NCI-H2171 treated with DMSO at 0.1 percent for 48 hours (cell line): ENCODE measurements around the gene FNDC1.
"Not testable (repeated sequence)": the region's sequence is repeated elsewhere in the genome, so short reads cannot be mapped to it uniquely, and the experiment has no call there.

Experiments used
- DNase-seq: peaks from one replicate; lab custom pipeline; 2025; lab: John Stamatoyannopoulos, UW

The FNDC1 gene

GRCh38 chr6:159169193-159169555, at the start of gene FNDC1:
TSS of gene FNDC1 (plus strand) at chr6:159169400. CDS start at chr6:159169597, 197 bp downstream.
- no peak for DNase-seq

GRCh38 chr6:159119791-159120190, 49.4 kb upstream of the FNDC1 start:
- DNase-seq = no peak

GRCh38 chr6:159121486-159121885, 47.7 kb upstream of the FNDC1 start:
- DNase-seq = peak; percentile 67

GRCh38 chr6:159122453-159122852, 46.7 kb upstream of the FNDC1 start:
- DNase-seq = no peak

GRCh38 chr6:159123831-159124230, 45.4 kb upstream of the FNDC1 start:
- DNase-seq = not testable (repeated sequence)

GRCh38 chr6:159125014-159125609, 44.1 kb upstream of the FNDC1 start:
- peak; percentile 18 for DNase-seq

- no peak for DNase-seq
Observed at GRCh38 chr6:159125951-159126352, 43.2 kb upstream of the FNDC1 start.

- DNase-seq = no peak
Observed at GRCh38 chr6:159126590-159126989, 42.6 kb upstream of the FNDC1 start.

GRCh38 chr6:159127701-159128100, 41.5 kb upstream of the FNDC1 start:
- no peak for DNase-seq

GRCh38 chr6:159128978-159129377, 40.2 kb upstream of the FNDC1 start:
- no peak for DNase-seq

- DNase-seq = no peak
Observed at GRCh38 chr6:159130846-159131245, 38.4 kb upstream of the FNDC1 start.

- DNase-seq = no peak
Observed at GRCh38 chr6:159131709-159132108, 37.5 kb upstream of the FNDC1 start.

GRCh38 chr6:159132664-159133063, 36.5 kb upstream of the FNDC1 start:
- no peak for DNase-seq

GRCh38 chr6:159134701-159135364, 34.4 kb upstream of the FNDC1 start:
- DNase-seq = peak; percentile 64

GRCh38 chr6:159137676-159138075, 31.5 kb upstream of the FNDC1 start:
- DNase-seq = no peak

GRCh38 chr6:159142531-159142930, 26.7 kb upstream of the FNDC1 start:
- DNase-seq = no peak

- DNase-seq = no peak
Observed at GRCh38 chr6:159148641-159149040, 20.6 kb upstream of the FNDC1 start.

GRCh38 chr6:159149641-159150040, 19.6 kb upstream of the FNDC1 start:
- DNase-seq = no peak

- peak; percentile 21 for DNase-seq
Observed at GRCh38 chr6:159151266-159151855, 17.8 kb upstream of the FNDC1 start.

GRCh38 chr6:159152041-159152440, 17.2 kb upstream of the FNDC1 start:
- DNase-seq = no peak

GRCh38 chr6:159152782-159153181, 16.4 kb upstream of the FNDC1 start:
- DNase-seq = no peak

- no peak for DNase-seq
Observed at GRCh38 chr6:159155679-159156078, 13.5 kb upstream of the FNDC1 start.

GRCh38 chr6:159156089-159156488, 13.1 kb upstream of the FNDC1 start:
- DNase-seq = no peak

GRCh38 chr6:159157431-159157830, 11.8 kb upstream of the FNDC1 start:
- DNase-seq = no peak
